HepG2 (cell line): Measurements from ENCODE around the gene DGAT2. TPM values are rescaled to one million over a fixed set of nuclear protein-coding genes. Genes with fewer than 3 reads are reported as not detected.

ENCODE experiments used
- PRPF4 ChIP-seq: fragments of 200-400 bp; formaldehyde crosslinking; IDR thresholded peaks from 2 replicates; pipeline ENCODE4 v1.6.1; 2016; ENCODE audit warnings: low read length, low read depth; ENCODE audit not compliant: poor library complexity, severe bottlenecking
- RFXAP ChIP-seq: sonication (generic); formaldehyde crosslinking; IDR thresholded peaks from 2 replicates; pipeline ENCODE4 v1.4.0; 2020; ENCODE audit warnings: missing genetic modification reagents, borderline replicate concordance
- SMAD1 ChIP-seq: sonication (generic); formaldehyde crosslinking; IDR thresholded peaks from 2 replicates; pipeline ENCODE4 v1.4.0; 2020; ENCODE audit warnings: missing genetic modification reagents, low read depth, mild to moderate bottlenecking, borderline replicate concordance
- TEAD2 ChIP-seq: sonication (generic); formaldehyde crosslinking; IDR thresholded peaks from 2 replicates; pipeline ENCODE4 v1.9.0; 2021; ENCODE audit warnings: missing genetic modification reagents
- TOPORS ChIP-seq: sonication (generic); formaldehyde crosslinking; IDR thresholded peaks from 2 replicates; pipeline ENCODE4 v1.8.0; 2023; ENCODE audit warnings: mild to moderate bottlenecking, missing genetic modification reagents
- ZFP36L2 ChIP-seq: sonication (generic); formaldehyde crosslinking; IDR thresholded peaks from 2 replicates; pipeline ENCODE4 v1.4.0; 2020; ENCODE audit warnings: missing genetic modification reagents
- ZFYVE20 ChIP-seq: sonication (generic); formaldehyde crosslinking; IDR thresholded peaks from 2 replicates; pipeline ENCODE4 v1.8.0; 2023; ENCODE audit warnings: low read depth, mild to moderate bottlenecking, moderate library complexity, missing genetic modification reagents, borderline replicate concordance
- ZNF232 ChIP-seq: sonication (generic); formaldehyde crosslinking; IDR thresholded peaks from 2 replicates; pipeline ENCODE4 v1.4.0; 2020; ENCODE audit warnings: missing genetic modification reagents, borderline replicate concordance
- ZNF260 ChIP-seq: sonication (generic); formaldehyde crosslinking; IDR thresholded peaks from 2 replicates; pipeline ENCODE4 v1.4.0; 2020; ENCODE audit warnings: missing genetic modification reagents, low read depth, mild to moderate bottlenecking, borderline replicate concordance
- ZNF275 ChIP-seq: sonication (generic); formaldehyde crosslinking; IDR thresholded peaks from 2 replicates; pipeline ENCODE4 v1.8.0; 2022; ENCODE audit warnings: missing genetic modification reagents, mild to moderate bottlenecking, inconsistent platforms, borderline replicate concordance
- ZNF709 ChIP-seq: sonication (generic); formaldehyde crosslinking; IDR thresholded peaks from 2 replicates; pipeline ENCODE4 v1.5.0; 2020; ENCODE audit warnings: mild to moderate bottlenecking, missing genetic modification reagents
- ZNF737 ChIP-seq: sonication (generic); formaldehyde crosslinking; IDR thresholded peaks from 2 replicates; pipeline ENCODE4 v1.5.0; 2020; ENCODE audit warnings: missing genetic modification reagents, mild to moderate bottlenecking, borderline replicate concordance
- polyA plus RNA-seq, 8 experiments: library from polyadenylated mRNA; depleted of rRNA in 3 of 8; stranded (reverse) in 7 of 8; unstranded in 1 of 8; fragments of >200 nt; fragmentation: Illumina TruSeq in 4 of 8; extraction: Trizol in 4 of 8; gene quantifications; 2 replicates each; pipeline versions ENCODE4 v1.2.1 to v1.2.3, GENCODE V29; 2011 to 2016; ENCODE audit warnings: low read depth in 4 of 8, missing spikeins in 1 of 8, mixed read lengths in 1 of 8; ENCODE audit not compliant: insufficient read depth in 1 of 8
- total RNA-seq, 5 experiments: library from RNA; depleted of rRNA; stranded (reverse); fragments of >200 nt; fragmentation: Illumina TruSeq; extraction: Trizol; gene quantifications; 2 replicates each; pipeline ENCODE4 v1.2.3, GENCODE V29; 2016; ENCODE audit warnings: low read depth in 1 of 5
- TF ChIP-seq, protein P1 (sequence below): sonication (generic); formaldehyde crosslinking; IDR thresholded peaks from 2 replicates; pipeline ENCODE4 v1.9.0; 2022; ENCODE audit warnings: missing genetic modification reagents, mild to moderate bottlenecking, borderline replicate concordance
- TF ChIP-seq, protein P2 (sequence below): sonication (generic); formaldehyde crosslinking; IDR thresholded peaks from 2 replicates; pipeline ENCODE4 v1.9.0; 2021; ENCODE audit warnings: missing genetic modification reagents, borderline replicate concordance
- TF ChIP-seq, protein P3 (sequence below): sonication (generic); formaldehyde crosslinking; IDR thresholded peaks from 2 replicates; pipeline ENCODE4 v1.5.1; 2020; ENCODE audit warnings: missing genetic modification reagents, mild to moderate bottlenecking, borderline replicate concordance
- TF ChIP-seq, protein P4 (sequence below): sonication (generic); formaldehyde crosslinking; IDR thresholded peaks from 2 replicates; pipeline ENCODE4 v1.5.1; 2020; ENCODE audit warnings: mild to moderate bottlenecking, moderate library complexity, missing genetic modification reagents

The DGAT2 gene
- total and polyA plus RNA-seq, 2 of the 13 experiments (the other 11 are each of a cell fraction or from before 2014, with no cell fraction given), result 39.0 to 65.6 TPM

- TF ChIP-seq, protein P1, sequence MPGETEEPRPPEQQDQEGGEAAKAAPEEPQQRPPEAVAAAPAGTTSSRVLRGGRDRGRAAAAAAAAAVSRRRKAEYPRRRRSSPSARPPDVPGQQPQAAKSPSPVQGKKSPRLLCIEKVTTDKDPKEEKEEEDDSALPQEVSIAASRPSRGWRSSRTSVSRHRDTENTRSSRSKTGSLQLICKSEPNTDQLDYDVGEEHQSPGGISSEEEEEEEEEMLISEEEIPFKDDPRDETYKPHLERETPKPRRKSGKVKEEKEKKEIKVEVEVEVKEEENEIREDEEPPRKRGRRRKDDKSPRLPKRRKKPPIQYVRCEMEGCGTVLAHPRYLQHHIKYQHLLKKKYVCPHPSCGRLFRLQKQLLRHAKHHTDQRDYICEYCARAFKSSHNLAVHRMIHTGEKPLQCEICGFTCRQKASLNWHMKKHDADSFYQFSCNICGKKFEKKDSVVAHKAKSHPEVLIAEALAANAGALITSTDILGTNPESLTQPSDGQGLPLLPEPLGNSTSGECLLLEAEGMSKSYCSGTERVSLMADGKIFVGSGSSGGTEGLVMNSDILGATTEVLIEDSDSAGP (CRISPR knock-in tag), result peak; percentile 81
- TF ChIP-seq PRPF4 (no peak), ZNF232 (CRISPR knock-in tag) (peak; percentile 91; the same call in 1 of the 2 replicates), ZNF709 (CRISPR knock-in tag) (0 out of 2 replicates have a peak, but pooled peaks have one; percentile 23), ZNF737 (CRISPR knock-in tag) (0 out of 2 replicates have a peak, but pooled peaks have one; percentile 58), SMAD1 (CRISPR knock-in tag) (no peak; the same call in 1 of the 2 replicates), TEAD2 (CRISPR knock-in tag) (no peak), ZNF275 (CRISPR knock-in tag) (no peak), ZNF260 (no peak), ZFP36L2 (CRISPR knock-in tag) (no peak), ZFYVE20 (no peak), RFXAP (CRISPR knock-in tag) (peak; percentile 87; the same call in 1 of the 2 replicates), TOPORS (CRISPR knock-in tag) (no peak; the same call in 1 of the 2 replicates)
- TF ChIP-seq, protein P2, sequence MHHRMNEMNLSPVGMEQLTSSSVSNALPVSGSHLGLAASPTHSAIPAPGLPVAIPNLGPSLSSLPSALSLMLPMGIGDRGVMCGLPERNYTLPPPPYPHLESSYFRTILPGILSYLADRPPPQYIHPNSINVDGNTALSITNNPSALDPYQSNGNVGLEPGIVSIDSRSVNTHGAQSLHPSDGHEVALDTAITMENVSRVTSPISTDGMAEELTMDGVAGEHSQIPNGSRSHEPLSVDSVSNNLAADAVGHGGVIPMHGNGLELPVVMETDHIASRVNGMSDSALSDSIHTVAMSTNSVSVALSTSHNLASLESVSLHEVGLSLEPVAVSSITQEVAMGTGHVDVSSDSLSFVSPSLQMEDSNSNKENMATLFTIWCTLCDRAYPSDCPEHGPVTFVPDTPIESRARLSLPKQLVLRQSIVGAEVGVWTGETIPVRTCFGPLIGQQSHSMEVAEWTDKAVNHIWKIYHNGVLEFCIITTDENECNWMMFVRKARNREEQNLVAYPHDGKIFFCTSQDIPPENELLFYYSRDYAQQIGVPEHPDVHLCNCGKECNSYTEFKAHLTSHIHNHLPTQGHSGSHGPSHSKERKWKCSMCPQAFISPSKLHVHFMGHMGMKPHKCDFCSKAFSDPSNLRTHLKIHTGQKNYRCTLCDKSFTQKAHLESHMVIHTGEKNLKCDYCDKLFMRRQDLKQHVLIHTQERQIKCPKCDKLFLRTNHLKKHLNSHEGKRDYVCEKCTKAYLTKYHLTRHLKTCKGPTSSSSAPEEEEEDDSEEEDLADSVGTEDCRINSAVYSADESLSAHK (CRISPR knock-in tag), result no peak
- TF ChIP-seq, protein P3, sequence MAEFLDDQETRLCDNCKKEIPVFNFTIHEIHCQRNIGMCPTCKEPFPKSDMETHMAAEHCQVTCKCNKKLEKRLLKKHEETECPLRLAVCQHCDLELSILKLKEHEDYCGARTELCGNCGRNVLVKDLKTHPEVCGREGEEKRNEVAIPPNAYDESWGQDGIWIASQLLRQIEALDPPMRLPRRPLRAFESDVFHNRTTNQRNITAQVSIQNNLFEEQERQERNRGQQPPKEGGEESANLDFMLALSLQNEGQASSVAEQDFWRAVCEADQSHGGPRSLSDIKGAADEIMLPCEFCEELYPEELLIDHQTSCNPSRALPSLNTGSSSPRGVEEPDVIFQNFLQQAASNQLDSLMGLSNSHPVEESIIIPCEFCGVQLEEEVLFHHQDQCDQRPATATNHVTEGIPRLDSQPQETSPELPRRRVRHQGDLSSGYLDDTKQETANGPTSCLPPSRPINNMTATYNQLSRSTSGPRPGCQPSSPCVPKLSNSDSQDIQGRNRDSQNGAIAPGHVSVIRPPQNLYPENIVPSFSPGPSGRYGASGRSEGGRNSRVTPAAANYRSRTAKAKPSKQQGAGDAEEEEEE (CRISPR knock-in tag), result no peak
- TF ChIP-seq, protein P4, sequence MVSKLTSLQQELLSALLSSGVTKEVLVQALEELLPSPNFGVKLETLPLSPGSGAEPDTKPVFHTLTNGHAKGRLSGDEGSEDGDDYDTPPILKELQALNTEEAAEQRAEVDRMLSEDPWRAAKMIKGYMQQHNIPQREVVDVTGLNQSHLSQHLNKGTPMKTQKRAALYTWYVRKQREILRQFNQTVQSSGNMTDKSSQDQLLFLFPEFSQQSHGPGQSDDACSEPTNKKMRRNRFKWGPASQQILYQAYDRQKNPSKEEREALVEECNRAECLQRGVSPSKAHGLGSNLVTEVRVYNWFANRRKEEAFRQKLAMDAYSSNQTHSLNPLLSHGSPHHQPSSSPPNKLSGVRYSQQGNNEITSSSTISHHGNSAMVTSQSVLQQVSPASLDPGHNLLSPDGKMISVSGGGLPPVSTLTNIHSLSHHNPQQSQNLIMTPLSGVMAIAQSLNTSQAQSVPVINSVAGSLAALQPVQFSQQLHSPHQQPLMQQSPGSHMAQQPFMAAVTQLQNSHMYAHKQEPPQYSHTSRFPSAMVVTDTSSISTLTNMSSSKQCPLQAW (CRISPR knock-in tag), result peak; percentile 71
Observed at GRCh38 chr11:75719340-75720239, 49.0 kb upstream of the DGAT2 start (continued).
